ENCODE data around the gene DLG2.

GRCh38 chr11:84887055-84887629 is 740.0 kb downstream of the DLG2 start:
- TF ChIP-seq CTCF (IDR thresholded peaks at IDR 0.05; ENCODE audit: low read depth, low read length, poor library complexity, severe bottlenecking) (no peak), EZH2phosphoT487 (IDR thresholded peaks at IDR 0.05; ENCODE audit: borderline replicate concordance, low read length) (no peak)

Data from DOHH2 (cell line).